HG02884 (cell line): ENCODE data around the gene LCA5.
"Not testable (repeated sequence)": the region's sequence is repeated elsewhere in the genome, so short reads cannot be mapped to it uniquely, and the experiment has no call there.

Experiments used
- ATAC-seq: cut with Tn5 transposase; IDR thresholded peaks from one replicate; pipeline ENCODE4 v1.9.1; 2021; ENCODE audit warnings: mild to moderate bottlenecking, moderate library complexity; ENCODE audit not compliant: unreplicated experiment

The LCA5 gene

DNA sequence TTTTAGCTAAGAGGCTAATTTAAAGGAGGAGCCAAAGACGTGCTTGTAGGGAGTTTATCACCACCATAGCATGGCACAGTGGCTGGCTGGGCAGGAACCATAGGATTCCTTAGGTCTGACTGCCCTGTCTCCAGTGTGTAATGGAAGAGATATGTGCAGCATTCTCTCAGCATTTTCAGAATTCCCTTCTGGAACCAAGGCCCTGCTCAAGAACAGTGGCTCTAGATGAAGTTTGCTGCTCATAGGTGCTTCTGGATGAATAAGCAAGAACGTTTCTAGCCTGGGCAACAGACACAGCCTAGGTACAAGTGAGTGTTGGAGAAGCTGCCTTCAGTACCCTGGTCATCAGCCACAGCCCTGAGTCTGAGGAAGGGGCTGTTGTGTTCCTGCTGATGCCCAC is 69.1 kb downstream of the LCA5 start:
- no peak for ATAC-seq

DNA sequence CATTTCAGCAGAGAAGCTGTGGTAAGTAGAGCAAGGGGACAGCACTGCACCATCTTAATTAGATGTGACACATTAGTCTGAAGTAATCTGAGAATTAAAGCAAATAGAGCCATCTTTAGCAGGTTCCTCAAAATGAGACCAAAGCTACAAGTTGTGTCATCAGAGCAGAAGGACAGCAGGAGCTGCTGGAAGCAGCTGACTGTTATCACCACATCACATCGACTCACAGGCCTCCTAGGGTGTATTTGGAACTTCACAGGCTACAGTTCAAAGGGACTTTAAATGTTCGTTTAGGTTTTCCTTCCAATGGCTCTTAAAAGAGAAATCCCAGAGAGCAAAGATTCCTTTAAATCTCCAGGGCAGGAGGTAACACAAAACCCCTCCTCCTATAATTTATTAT is 69.5 kb downstream of the LCA5 start:
- ATAC-seq: no peak

DNA sequence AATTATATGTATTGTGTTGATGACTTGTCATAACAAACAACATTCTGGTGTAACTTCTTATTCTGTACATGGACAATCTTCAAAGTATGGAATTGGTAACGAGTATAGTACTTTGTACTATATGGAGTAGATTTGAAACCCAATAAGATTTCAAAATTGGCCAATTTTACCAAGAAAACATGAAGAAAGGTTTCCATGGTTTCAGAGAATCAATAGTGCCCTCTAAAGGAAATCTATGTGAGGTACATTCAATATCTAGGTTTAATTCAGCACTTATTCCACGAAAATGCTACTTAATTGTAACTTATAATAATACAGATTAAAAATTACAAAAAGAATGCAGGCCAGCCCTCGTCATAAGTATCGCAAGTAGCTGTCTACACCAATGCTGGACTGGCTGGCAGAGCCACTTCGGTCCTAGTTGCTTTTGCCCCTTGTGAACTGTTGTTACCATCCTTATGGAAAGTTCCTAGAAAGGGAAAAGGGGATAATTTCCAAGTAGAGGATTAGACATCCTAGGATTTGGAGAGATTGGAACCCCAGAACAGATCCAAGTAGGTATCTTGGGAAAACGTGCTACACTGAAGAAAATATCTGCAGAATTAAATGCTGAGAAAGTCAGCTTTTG is 70.9 kb downstream of the LCA5 start:
- ATAC-seq: peak; percentile 48

DNA sequence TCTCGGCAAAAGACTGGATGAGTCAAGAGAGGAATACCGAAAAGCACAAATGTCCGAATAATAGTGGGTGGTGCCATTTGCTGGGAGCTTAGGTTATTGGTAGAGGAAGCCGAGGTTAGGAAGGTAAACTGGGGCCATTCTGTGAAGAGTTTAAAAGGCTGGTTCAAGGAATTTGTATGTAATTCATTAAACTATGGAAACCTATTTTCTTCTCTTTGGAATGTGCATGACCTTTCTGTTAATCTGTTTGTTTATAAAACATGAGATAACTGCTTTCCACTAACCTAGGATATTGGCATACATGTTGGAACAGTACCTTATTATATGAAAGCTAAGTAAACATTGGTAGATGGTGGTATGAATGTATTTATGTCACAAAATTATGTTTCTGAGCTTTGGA is 71.8 kb downstream of the LCA5 start:
- no peak for ATAC-seq

DNA sequence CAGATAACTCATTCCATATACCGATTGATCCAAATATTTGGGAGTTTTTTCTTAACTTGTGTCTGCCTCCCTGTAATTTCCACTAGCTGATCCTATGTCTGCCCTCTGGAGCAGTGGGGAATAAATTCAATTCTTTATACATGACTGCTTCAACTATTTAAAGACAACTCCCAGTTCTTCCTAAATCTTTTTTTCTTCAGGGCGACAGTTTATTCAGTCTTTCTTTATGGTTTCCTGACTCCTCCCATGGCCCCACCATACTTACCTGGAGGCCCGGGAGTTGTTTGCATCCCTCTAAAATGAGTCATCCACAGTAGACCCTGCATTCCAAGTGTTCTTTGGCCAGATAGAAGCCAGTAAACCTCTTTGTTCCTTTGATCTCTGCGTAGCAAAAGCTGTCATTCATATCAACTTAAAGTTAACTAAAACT is 73.6 kb downstream of the LCA5 start:
- ATAC-seq: no peak

- no peak for ATAC-seq
These were observed 76.0 kb downstream of the LCA5 start for GRCh38 chr6:79461205-79461604.

GRCh38 chr6:79455446-79455845 is 81.8 kb downstream of the LCA5 start:
- ATAC-seq: no peak

DNA sequence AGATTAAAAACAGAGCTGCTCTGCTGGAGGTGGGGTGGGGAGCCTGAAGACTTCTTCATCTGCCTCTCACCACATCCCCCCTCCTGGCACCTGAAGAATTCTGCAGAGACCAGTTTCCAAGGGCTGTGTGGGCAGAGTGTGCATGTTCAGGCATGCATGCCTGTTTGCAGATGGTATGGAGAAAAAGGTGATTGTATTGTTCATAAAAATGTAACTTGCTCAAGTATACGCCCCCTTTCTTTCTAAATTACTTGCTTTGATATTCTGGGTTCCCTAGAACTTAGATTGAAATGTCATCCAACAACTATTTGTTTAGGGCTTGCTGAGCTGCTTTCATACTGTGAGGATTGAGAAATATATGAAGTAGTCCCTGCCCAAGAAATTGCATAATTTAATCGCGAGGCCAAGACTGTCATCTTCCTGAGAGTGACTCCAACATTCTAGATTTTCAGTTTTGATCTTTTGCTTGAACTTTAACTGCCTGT is 83.6 kb downstream of the LCA5 start:
- ATAC-seq: no peak

DNA sequence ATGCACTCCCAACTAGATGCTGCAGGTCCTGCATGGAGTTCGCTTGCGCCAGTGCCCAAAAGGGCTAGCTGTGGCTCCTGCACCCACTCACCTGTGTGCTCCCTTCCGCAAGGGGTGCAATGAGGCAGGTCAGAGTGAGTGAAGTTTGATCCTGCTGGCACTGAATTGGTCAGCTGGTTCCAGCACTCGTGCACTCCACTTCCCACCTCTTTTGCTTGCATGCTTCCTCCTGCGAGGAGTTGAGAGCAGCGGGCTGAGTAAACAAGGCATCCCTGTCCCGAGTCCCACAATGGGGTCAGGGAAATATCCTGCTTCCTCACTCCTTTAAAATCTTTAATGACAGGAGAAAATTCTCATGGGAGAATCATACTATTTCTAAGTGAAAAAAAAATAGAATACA is 86.2 kb downstream of the LCA5 start:
- no peak for ATAC-seq

GRCh38 chr6:79446006-79446405 is 91.2 kb downstream of the LCA5 start:
- no peak for ATAC-seq

DNA sequence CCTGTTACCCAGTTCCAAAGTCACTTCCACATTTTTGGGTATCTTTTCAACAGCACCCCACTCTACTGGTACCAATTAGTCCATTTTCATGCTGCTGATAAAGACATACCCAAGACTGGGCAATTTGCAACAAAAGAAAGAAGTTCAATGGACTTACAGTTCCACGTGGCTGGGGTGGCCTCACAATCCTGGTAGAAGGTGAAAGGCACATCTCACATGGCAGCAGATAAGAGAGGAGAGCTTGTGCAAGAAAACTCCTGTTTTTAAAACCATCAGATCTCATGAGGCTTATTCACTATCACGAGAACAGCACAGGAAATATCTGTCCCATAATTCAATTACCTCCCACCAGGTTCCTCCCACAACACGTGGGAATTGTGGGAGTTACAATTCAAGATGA is 93.4 kb downstream of the LCA5 start:
- ATAC-seq: not testable (repeated sequence)

GRCh38 chr6:79441192-79441591 is 96.0 kb downstream of the LCA5 start:
- ATAC-seq: no peak

DNA sequence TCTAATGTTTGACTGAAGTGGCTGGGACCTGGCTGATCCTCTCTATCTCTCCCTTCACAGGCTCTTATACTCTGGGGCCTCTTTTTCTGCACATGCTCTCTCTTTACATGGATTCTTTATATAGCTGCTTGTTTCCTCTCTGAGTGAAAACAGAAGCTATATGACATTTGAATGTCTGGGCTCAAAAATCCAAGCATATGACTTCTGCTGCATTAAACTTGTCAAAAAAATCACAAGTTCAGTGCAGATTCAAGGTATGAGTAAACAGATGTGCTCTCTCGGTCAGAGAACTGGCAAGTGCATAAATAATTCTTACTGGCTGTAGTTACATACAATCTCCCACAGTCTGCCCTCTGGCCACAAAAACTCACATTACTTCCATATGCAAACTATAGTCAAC is 96.6 kb downstream of the LCA5 start:
- ATAC-seq: peak; percentile 87

DNA sequence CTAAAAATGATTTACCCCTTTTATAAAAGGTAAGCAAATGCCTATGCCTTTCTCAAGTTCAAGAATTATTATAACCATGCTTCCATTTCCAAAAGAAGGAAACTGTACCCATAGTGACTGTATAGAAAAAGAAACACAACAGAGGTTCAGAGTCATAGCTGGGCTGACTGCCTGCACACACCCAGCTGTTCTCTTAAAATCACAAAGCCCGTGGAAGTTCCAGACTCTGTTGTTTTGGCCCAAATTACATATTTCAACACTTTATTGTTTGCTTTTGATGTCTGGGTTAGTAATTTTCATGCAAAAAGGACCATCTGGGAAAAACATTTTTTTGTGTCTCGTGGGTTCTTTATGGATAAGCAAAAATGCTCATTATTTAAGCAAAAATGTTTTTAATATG is 99.2 kb downstream of the LCA5 start:
- no peak for ATAC-seq

DNA sequence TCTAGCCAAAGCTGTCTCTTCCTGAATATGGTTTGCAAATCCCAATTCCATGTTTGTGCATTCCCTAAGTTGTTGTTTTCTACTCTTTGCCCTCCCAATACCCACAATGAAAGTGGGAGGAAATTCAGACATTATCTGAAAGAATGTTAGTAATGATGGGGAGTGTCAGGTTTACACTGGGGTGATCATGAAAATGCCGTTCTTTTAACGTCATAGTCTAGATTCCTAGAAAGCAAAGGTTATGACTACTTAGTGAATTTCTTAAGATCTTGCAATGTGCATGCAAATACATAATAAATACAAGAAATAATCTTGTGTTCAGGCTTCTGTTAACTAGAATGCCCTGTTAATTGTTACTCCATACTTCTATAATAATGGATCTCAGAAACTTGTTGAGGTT is 101.0 kb downstream of the LCA5 start:
- no peak for ATAC-seq

- ATAC-seq: no peak
These were observed 101.5 kb downstream of the LCA5 start for GRCh38 chr6:79435746-79436145.
